Lower lobe of right lung (tissue), 2 donors: ENCODE data around the gene C14orf93. TPM values are rescaled to one million over a fixed set of nuclear protein-coding genes. Genes with fewer than 3 reads are reported as not detected.
"Not testable (repeated sequence)": the region's sequence is repeated elsewhere in the genome, so short reads cannot be mapped to it uniquely, and the experiment has no call there.

Experiments
- ATAC-seq, 2 donors: fragments of 200-7000 bp; cut with Tn5 transposase; one replicate each; pipeline ENCODE4 v1.9.1; 2020 to 2022; ENCODE audit warnings: mild to moderate bottlenecking in 2 of 2, moderate library complexity in 2 of 2
- DNase-seq: peaks from one replicate; pipeline ENCODE4 v3.0.0-alpha.2; 2020
- H3K27ac ChIP-seq: fragments of 200-600 bp; one replicate; pipeline ENCODE4 v1.8.0; 2022
- H3K27me3 ChIP-seq: fragments of 200-600 bp; one replicate; pipeline ENCODE4 v1.8.0; 2022; ENCODE audit warnings: low read depth
- H3K36me3 ChIP-seq: fragments of 200-600 bp; one replicate; pipeline ENCODE4 v1.8.0; 2022; ENCODE audit warnings: mild to moderate bottlenecking
- H3K4me1 ChIP-seq: fragments of 200-600 bp; one replicate; pipeline ENCODE4 v1.8.0; 2022
- H3K4me3 ChIP-seq: fragments of 200-600 bp; one replicate; pipeline ENCODE4 v1.8.0; 2022; ENCODE audit warnings: mild to moderate bottlenecking
- H3K9me3 ChIP-seq: fragments of 200-600 bp; one replicate; pipeline ENCODE4 v1.8.0; 2022
- CTCF ChIP-seq: fragments of 200-600 bp; IDR thresholded peaks from one replicate; pipeline ENCODE4 v1.8.0; 2022; ENCODE audit warnings: antibody characterized with exemption, mild to moderate bottlenecking
- intact Hi-C: fragments of 100-400 bp; cut with DNase I; formaldehyde crosslinking; loops from one replicate; pipeline ENCODE4 v1.11.0; 2022
- total RNA-seq: library from RNA; stranded (reverse); fragmentation: NEBNext Ultra II Directional; extraction: Animal tissue kit (Norgen Biotek cat#: 25700); gene quantifications from one replicate; pipeline ENCODE4 v1.2.1, GENCODE V29; 2021
- donor health status: DM: no; HTN: yes; CAD: no; lungs with severe emphysema.

The C14orf93 gene
- total RNA-seq, 1 donor from 2014 or later = 9.8 TPM

DNA sequence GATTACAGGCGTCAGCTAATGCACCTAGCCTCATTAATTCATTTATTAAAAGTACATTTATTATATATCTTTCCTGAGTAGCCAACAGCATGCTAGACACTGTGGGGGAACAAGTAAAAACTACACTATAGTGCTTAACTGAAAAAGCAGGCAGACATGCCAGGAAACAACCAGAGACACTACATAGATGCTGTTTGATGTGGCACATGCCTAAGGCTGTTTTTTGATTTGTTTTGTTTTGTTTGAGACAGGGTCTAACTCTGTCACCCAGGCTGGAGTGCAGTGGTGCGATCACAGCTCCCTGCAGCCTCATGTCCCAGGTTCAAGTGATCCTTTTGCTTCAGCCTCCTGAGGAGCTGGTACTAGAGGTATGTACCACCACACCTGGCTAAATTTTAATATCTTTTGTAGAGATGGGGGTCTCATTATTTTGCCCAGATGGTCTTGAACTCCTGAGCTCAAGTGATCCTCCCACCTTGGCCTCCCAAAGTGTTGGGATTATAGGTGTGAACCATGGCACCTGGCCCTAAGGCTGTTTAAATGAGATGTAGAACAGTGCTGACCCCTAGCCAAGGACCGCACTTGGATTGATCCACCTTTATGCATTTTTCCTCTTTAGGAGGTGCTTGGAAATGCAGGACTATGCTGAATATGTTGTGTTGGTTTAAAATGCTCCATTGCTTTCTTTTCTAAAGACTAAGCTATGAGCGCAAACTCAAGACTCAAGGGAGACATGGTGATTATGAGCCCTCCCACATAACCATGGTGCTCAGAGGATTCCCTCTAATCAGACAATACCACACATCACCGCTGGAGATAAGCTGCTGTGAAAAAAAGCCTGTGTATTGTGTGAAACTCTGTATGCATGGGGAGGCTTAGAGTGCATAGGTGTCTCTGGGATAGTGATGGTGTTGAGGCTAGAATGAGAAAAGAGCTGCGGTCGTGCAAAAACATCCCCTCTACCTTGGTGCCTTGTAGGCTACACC, 10.5 kb upstream of the C14orf93 start:
- Histone ChIP-seq H3K4me1 (no peaks in the 10 kb centered on the region), H3K27me3 (no peaks in the 10 kb centered on the region), H3K9me3 (no peaks in the 10 kb centered on the region), H3K4me3 (no peak overlapping the region), H3K36me3 (peaks cover 12% of the 10 kb centered on the region), H3K27ac (no peak overlapping the region)
- no peak for ATAC-seq
- no peak for DNase-seq
- intact Hi-C loops = no loop called here
- TF ChIP-seq CTCF = no peak

GRCh38 chr14:23018107-23018506, 8.2 kb upstream of the C14orf93 start:
- no peaks in the 10 kb centered on the region for H3K9me3 ChIP-seq
- no peak for TF ChIP-seq CTCF
- no peak overlapping the region for H3K4me3 ChIP-seq
- DNase-seq (no peak), ATAC-seq (no peak)
- intact Hi-C loops = no loop called here
- H3K27me3 ChIP-seq = no peaks in the 10 kb centered on the region
- H3K27ac ChIP-seq = no peak overlapping the region
- H3K36me3 ChIP-seq = no peaks in the 10 kb centered on the region
- H3K4me1 ChIP-seq = no peaks in the 10 kb centered on the region

- Histone ChIP-seq H3K27ac (no peak overlapping the region), H3K9me3 (no peaks in the 10 kb centered on the region), H3K4me1 (no peaks in the 10 kb centered on the region), H3K4me3 (no peak overlapping the region), H3K27me3 (no peaks in the 10 kb centered on the region), H3K36me3 (no peaks in the 10 kb centered on the region)
- TF ChIP-seq CTCF = no peak
- intact Hi-C loops = no loop called here
- ATAC-seq (no peak), DNase-seq (no peak)
These were observed 7.1 kb upstream of the C14orf93 start for GRCh38 chr14:23017091-23017490.

DNA sequence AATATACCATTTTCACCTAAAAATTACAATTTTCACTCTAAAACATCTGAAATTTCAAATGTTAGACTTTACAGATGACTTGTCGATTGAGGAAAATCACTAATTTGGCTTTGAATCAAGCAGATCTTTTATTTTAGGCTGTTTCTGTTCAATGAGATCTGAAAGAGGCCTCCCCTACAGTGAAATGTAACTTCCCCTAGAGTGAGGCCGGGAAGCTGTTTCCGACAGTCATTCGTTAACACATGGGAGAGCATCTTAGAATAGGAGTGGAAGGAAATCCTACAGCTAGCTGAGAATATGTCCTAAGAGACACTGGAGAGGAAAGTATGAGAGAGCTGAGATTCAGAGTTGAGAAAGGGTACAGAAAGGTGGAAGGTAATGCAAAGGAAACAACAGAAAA, 5.7 kb upstream of the C14orf93 start:
- H3K9me3 ChIP-seq = no peaks in the 10 kb centered on the region
- no peak for TF ChIP-seq CTCF
- H3K4me3 ChIP-seq = no peak overlapping the region
- no peak overlapping the region for H3K27ac ChIP-seq
- ATAC-seq (no peak), DNase-seq (no peak)
- H3K27me3 ChIP-seq = no peaks in the 10 kb centered on the region
- H3K4me1 ChIP-seq = no peaks in the 10 kb centered on the region
- H3K36me3 ChIP-seq = no peaks in the 10 kb centered on the region
- intact Hi-C loops = no loop called here

GRCh38 chr14:23013749-23014054, 3.8 kb upstream of the C14orf93 start:
- intact Hi-C loops, H3K9me3 ChIP-seq, H3K4me1 ChIP-seq, DNase-seq, H3K36me3 ChIP-seq, H3K27ac ChIP-seq, H3K27me3 ChIP-seq, ATAC-seq, H3K4me3 ChIP-seq: not testable (repeated sequence)

DNA sequence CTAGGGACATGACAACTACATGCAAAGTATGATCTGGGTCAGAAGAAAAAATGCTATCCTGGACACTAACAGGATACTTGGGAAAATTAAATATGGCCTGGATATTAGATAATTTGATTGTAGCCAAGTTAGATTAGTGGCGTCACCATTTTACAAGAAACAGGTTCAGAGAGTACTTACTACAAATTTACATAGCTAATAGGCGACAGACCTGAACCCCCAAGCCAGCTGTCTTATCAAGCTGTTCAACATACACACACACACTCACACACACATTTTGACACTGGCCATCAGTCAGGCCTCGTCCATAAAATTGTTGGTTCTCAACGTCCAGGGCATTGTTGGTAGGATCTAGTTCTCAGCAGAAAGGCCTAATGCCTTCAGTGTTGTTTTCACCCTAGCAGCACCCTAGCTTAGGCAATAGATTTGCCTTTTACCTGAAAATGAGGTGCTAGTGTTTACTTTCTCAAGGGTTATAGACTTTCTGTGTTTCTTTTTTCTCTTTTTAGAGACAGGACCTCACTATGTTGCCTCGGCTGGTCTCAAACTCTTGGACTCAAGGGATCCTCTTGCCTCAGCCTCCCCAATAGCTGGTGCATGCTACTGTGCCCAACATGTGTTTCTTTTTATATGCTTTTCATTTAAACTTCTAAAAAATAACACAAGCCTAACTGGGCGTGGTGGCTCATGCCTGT, 3.3 kb upstream of the C14orf93 start:
- intact Hi-C loops = no loop called here
- no peak for ATAC-seq

More for the DNA sequence above, 3.3 kb upstream of the C14orf93 start:
- H3K36me3 ChIP-seq = no peaks in the 10 kb centered on the region
- no peaks in the 10 kb centered on the region for H3K27me3 ChIP-seq
- no peak for DNase-seq
- TF ChIP-seq CTCF = no peak
- H3K4me3 ChIP-seq = no peak overlapping the region
- H3K4me1 ChIP-seq = peaks cover 7% of the 10 kb centered on the region
- H3K27ac ChIP-seq = no peak overlapping the region
- no peaks in the 10 kb centered on the region for H3K9me3 ChIP-seq
